ENCODE data around the gene TSR2. TPM values are rescaled to one million over a fixed set of nuclear protein-coding genes. Genes with fewer than 3 reads are reported as not detected.

TSR2 gene, protein sequence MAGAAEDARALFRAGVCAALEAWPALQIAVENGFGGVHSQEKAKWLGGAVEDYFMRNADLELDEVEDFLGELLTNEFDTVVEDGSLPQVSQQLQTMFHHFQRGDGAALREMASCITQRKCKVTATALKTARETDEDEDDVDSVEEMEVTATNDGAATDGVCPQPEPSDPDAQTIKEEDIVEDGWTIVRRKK
- polyA plus RNA-seq: 10 to 100 TPM; 20.8 to 62.5 (median 33.0) TPM

DNA sequence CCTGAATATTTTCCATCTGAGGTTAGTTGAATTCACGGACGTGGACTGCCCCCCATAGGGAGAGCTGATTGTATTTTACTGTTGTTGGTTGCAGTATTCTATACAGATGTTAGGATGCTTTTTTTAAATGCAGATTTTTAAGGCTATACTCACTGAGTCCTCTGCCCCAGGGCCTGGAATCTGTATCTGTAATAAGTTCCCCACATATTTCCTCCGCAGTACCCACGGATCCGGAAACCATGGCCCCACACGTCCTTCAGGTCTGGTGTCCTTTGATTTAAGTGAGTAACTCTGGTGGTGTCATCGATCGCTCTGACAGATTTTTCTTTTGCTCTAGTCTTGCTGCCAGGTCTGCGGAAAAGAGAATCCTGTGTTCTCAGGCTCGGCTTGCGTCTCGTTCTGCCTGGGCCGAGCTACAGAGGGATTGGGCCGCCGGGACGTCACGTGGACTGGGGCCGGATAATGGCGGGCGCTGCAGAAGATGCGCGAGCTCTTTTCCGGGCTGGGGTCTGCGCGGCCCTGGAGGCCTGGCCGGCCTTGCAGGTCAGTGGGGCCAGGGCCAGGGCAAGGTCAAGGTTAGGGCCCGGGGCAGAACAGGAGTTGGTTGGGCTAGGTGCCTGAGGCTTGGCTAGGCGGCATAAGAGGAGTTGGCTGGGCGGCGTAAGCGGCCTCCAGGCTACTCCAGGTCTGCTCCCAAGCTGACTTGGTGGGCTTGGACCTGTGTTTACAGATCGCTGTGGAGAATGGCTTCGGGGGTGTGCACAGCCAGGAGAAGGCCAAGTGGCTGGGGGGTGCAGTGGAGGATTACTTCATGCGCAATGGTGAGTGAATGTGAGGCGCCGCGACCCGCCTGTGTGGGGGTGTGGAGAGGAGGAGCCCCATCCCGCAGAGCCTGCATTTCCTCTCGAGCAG lies at the start of gene TSR2:
TSS of gene TSR2 (plus strand) at position 445 of the 912 bp plus-strand sequence. CDS start at position 463, 18 bp downstream.
- WGBS, 3 donors: 0 to 30% (median 1%) methylated on average over 34 to 40 of the region's 40 CpGs
- H3K27ac ChIP-seq (ENCODE audit: low read depth, low read length): no peak within 1 kb of the TSS

DNA sequence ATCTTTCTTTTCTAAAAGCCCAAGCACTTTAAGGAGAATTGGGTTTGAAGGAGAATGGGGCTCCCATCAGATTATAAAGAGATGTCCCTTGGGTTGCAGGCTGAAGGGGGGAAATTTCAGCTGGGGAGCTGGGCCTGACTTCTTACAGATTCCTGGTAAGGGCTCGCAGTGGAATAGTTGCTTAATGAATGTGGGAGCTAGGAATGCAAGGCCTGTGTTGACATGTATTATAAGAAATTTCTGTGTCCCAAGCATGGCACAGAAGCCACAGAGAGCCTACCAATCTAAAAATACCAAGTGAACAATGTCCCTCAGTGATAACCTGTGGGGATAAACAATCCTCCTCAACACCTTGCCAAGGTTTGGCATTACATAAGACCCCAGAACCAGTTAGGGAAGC lies 43.1 kb upstream of the TSR2 start:
- WGBS, 3 donors: 87 to 97% (median 91%) methylated on average over 1 of the region's 1 CpG
- H3K27ac ChIP-seq (ENCODE audit: low read depth, low read length): no peak overlapping the region

DNA sequence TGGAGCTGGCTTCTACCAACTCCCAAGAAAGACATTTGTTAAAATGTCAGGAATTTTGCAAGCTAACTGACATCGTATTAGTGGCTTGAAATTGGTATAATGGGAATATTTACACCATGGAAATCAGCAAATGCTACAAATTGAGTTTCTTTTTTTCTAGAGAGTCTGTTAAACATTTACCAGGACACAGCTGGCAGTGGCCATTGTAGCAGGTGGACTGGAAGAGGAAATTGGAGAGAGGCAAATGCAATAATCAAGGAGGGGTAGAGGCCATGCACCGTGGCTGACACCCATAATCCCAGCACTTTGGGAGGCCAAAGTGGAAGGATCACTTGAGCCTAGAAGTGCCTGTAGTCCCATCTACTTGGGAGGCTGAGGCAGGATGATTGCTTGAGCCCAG lies 32.9 kb upstream of the TSR2 start:
- WGBS, 3 donors: 38 to 45% (median 41%) methylated on average over 2 of the region's 2 CpGs
- no peak overlapping the region for H3K27ac ChIP-seq (ENCODE audit: low read depth, low read length)

DNA sequence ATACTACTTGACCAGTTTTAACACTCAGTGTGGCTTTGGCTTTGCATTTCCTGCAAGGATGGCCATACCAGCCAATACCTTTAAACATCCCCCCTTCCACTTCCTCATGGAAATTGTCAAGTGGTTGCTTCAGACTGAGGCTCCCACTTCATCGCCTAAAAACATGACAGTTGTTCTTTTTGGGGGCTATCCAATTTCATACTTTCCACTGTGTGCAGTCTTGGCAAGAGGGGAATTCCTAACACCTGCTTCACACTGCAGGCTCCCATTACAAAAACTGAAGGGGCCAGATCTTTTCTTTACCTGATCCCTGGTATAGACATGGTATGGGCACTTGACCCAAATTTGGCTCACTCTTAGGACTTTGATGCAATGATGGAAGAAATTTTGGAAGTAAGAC lies 28.5 kb upstream of the TSR2 start:
- H3K27ac ChIP-seq (ENCODE audit: low read depth, low read length): no peak overlapping the region
- 52 to 82% (median 59%) methylated on average over 1 of the region's 1 CpG for WGBS, 3 donors

DNA sequence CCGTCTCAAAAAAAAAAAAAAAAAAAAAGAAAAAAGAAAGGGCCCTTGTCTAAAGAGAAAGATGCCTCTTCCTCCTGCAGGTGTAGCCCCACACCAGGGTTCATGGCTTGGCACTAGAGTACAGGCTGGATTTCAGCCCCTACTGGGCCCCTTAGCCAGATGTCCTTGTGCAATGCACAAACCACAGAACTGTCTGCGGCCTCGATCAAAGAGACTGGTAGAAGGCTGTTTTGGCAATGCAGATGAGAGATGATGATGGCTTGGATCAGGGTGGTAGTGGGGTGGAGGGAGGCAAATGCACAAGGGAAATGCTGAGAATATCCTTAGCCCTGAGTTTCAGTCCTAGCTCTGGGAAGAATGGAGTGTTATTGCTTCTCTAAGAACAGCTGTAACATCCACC lies 26.5 kb upstream of the TSR2 start:
- WGBS, 3 donors: 42 to 54% (median 49%) methylated on average over 2 to 3 of the region's 3 CpGs
- H3K27ac ChIP-seq (ENCODE audit: low read depth, low read length): no peak overlapping the region

DNA sequence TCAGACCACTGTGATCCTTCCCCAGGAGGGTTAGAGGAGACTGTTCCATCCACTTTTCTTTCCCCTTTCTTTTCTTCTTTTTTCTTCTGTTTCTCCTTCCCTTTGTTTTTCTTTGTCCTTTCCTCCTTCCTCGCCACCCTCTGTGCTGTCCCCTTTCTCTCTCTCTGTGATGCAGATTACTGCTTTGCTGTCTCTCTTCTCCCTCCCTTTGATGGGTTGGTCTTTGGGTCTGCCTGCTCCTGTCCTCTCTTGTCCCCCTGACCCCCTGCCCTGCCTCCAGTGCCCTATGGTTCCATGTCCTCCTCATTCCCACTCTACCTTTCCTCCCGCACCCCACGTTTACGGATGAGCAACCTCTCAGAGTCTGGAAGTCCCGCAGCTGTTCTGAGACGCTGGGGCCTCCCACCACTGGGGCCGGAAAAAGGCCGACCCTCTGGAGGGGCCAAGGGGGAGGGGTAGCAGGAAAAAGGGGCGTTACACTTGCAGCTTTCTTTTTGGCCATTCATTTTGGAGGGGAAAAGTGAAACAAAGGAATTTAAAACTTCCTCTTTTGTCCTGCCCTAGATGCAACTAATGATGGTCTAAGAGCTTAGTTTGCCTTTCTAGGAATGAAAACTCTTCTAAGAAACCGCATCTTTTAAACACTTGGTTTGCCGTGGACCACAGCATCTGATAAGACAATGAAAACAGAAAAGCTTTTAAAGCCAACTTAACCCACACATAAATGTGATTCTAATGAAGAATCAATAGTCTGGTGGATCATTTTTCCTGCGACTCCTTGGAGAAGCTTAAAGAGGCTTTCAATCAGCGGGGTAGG lies 24.5 kb upstream of the TSR2 start:
- WGBS, 3 donors: 15 to 49% (median 17%) methylated on average over 12 to 13 of the region's 13 CpGs
- no peak overlapping the region for H3K27ac ChIP-seq (ENCODE audit: low read depth, low read length)

DNA sequence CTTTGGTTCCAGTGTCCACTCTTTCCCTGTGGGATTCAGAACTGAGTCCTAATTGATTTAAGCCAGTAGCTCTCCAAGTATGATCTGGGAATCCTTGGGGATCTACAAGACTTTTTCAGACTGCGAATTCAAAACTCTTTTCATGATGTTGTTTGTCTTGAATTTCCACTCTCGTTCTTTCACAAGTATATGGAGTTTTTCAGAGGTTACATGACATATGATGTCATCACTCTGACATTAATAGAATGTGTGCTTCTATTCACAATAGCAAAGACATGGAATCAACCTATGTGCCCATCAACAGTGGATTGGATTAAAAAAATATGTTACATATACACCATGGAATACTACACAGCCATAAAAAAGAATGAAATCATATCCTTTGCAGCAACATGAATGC lies 23.2 kb upstream of the TSR2 start:
- 74 to 91% (median 83%) methylated on average over 2 of the region's 2 CpGs for WGBS, 3 donors
- H3K27ac ChIP-seq (ENCODE audit: low read depth, low read length): no peak overlapping the region

DNA sequence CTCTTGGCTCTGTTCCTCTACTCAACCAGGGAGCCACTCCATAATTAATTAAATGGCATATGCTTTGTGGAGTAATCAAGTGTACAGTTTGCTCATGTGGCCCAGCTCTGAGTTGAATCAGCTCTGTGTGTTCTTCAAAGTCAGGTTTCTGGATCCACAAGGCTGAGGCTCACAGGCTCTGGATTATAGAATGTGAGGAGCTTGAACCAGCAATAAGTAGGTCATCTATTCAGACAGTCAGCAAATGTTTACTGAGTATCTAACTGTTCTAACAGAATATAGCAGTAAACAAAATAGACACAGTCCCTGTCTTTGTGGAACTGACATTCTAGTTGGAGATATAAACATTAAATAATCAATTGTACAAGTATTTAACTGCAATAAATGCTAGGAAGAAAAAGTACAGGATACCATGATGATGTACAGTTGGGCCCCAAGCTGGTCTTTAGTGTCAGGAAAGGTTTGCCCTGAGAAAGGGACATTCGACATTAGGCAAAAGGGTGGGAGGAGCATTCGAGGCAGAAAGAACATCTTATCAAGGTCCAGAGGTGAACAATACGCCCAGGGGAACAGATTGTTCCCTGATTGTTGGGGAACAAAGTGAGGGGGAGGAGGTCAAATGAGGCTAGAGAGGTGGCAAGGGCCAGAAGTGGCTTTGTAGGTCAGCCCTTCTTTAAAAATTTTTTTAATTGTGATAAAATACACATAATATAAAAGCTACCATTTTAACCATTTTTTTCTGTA lies 20.5 kb upstream of the TSR2 start:
- WGBS, 3 donors: 17 to 46% (median 41%) methylated on average over 3 of the region's 3 CpGs
- no peak overlapping the region for H3K27ac ChIP-seq (ENCODE audit: low read depth, low read length)

DNA sequence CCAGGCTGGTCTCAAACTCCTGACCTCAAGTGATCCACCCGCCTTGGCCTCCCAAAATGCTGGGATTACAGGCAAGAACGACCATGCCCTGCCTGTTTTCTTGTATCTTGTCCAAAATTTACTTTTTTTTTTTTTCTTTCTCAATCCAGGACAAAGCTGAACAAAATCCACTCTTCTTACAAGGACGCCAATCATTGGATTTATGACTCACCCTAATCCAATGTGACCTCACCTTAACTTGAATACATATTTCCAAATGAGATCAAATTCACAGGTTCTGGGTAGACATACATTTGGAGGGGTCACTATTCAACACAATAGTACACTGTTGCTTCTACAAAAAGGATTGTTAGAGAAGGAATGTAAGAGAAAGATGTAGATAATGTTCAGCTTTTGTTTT lies 18.0 kb upstream of the TSR2 start:
- WGBS, 3 donors: 79 to 94% (median 87%) methylated on average over 3 of the region's 3 CpGs
- no peak overlapping the region for H3K27ac ChIP-seq (ENCODE audit: low read depth, low read length)

DNA sequence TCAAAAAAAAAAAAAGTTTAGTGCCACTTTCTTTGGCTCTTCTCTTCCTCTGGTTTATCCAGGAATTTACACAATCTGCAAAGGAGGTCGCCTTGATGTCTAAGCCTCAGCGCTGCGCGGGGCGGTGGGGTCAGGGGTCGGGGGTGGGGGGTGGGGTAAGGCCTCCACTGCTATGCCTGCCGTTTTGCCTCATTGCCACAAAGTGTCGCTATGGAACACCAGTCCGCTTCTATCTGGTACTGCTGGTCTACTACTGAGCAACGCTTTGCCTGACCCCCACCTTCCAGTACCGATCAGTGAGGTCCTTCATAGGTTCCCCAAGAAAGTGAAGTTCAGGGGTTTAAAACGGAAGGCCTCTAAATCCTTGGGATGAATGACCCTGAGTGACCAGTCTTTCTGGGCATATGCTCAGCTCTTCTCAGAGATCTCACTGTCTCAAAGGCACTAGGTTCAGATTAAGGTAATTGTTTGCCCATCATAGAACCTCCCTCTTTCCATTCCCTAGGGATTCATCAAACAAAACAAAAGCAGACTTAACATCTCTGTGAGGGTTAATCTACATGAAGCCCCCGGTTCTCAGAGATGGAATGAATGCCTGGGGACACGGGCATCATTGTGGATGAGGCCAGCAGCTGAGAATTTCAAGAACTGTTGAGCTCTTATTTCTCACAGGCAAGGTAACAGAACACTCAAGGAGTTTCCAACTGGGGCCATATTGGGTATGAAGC lies 16.9 kb upstream of the TSR2 start:
- WGBS, 3 donors: 35 to 44% (median 42%) methylated on average over 14 of the region's 14 CpGs

DNA sequence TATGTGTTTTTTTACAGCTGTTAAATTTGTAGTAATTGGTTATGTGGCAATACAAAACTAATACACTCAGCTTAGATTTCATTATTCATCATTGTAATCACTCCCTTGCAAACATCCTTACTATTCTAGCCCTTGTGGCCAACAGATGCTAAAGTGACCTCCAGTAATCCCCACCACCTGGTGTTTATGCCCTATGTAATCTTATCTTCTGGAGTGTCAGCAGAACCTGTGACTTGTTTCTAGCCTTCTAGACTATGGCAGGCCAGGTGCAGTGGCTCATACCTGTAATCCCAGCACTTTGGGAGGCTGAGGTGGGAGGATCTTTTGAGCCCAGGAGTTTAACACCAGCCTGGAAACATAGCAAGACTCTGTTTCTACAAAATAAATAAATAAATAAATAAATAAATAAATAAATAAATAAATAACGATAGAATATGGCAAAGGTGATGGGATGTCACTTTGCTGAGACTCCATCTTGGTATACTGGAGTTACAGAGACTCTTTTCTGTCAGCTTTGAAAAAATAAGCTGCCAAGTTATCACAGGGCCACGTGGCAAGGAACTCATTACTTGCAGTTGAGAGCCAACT lies 12.3 kb upstream of the TSR2 start:
- WGBS, 3 donors: 49 to 76% (median 73%) methylated on average over 2 of the region's 2 CpGs
- no peak overlapping the region for H3K27ac ChIP-seq (ENCODE audit: low read depth, low read length)

More for the DNA sequence above, 16.9 kb upstream of the TSR2 start:
- H3K27ac ChIP-seq (ENCODE audit: low read depth, low read length): no peak overlapping the region

DNA sequence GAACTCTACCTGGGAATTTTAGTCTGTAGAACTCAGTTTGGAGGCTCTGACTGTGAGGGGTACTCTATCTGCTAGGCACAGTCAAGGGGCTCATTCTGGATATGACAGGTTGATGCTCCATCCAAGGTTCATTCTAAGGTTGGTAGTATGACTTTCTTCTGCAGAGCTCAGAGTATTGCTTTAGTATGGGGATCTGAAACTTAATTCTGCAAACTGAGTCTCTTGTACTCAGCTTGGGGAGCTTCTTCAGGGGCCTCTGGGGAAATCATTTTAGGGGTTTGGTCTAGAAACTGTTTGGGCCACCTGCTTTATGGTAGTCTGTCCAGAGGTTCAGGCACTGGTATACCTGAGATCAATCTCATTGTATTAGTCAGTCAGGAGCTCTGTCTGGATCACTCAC lies 9.7 kb upstream of the TSR2 start:
- no peak overlapping the region for H3K27ac ChIP-seq (ENCODE audit: low read depth, low read length)

DNA sequence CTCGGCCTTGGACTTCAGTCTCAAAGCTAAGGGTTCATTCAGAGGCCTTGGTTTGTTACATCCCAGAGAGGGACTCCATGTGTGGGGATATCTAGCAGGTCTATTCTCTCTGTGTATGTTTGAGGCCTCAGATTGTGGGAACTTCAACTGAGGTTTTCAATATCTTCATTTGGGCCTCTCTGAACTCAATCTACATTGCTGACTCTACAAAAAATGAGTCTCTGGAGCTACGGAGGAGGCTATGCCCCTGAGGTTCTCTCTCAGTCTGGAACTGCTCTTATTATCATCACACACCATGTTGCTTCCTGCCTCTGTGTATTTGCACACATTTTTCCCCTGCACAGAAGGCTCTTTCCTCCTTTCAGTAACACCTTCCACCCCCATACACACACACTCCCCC lies 5.1 kb upstream of the TSR2 start:
- H3K27ac ChIP-seq (ENCODE audit: low read depth, low read length): no peak overlapping the region
- 61 to 72% (median 70%) methylated on average over 2 of the region's 2 CpGs for WGBS, 3 donors

DNA sequence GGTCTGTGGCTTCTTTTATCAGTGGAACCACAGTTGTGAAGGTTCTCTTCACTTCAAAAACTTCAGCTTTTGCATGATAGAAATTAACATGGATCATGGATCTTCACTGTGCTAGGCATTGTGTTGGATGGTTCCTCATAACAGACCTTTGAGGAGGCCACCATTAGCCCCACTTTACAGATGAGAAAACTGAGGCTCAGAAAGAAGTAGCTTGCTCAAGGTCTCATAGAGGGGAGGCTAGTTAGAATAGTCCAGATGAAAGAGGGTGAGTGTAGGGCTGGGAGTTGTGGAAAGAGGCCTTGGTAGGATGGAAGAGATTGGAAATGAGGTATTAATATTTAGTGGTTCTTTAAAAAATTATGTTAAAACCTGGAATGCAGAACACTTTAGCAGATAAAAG lies 2.6 kb downstream of the TSR2 start:
- no peak overlapping the region for H3K27ac ChIP-seq (ENCODE audit: low read depth, low read length)

DNA sequence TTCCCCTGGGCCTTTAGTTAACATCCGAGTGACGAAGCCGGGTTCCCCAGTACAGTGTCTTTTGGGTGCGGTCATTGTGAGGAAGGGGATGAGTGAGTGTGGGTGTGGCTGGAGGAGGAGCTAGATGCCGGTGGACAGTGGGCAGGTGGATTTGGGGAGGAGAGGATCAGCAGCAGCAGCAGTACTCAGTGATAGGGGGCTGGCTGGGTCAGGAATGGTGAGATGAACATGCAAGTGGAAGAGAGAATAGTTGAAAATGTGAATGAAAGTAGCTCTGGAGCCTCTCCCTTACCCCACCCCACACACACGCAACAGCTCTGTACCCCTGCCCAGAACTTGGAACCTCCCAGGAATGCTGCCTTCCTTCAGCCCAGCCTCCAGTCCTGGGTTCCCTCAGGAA lies 4.5 kb downstream of the TSR2 start:
- H3K27ac ChIP-seq (ENCODE audit: low read depth, low read length): no peak overlapping the region
- 71 to 84% (median 83%) methylated on average over 4 to 6 of the region's 6 CpGs for WGBS, 3 donors

DNA sequence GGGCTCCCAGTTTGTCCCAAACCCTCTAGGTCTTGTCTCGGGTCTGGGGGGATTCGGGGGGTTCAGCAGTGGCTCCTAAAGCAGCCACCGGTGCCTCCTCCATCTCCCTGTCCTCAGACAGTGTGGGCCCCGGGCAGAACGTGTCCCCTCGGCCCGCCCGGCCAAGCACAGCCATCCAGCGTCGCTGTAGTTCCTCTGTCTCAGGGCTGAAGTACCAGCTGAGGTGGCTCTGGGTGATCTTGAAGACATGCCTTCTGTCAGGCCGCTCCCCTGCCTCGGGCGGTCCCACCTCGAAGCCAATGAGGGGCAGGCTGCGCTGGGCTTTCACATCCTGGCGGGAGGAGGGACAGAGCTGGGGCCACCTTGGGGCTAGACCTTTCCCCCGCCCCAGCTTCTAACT lies 5.9 kb downstream of the TSR2 start:
- 71 to 86% (median 81%) methylated on average over 5 to 17 of the region's 17 CpGs for WGBS, 3 donors
- no peak overlapping the region for H3K27ac ChIP-seq (ENCODE audit: low read depth, low read length)

DNA sequence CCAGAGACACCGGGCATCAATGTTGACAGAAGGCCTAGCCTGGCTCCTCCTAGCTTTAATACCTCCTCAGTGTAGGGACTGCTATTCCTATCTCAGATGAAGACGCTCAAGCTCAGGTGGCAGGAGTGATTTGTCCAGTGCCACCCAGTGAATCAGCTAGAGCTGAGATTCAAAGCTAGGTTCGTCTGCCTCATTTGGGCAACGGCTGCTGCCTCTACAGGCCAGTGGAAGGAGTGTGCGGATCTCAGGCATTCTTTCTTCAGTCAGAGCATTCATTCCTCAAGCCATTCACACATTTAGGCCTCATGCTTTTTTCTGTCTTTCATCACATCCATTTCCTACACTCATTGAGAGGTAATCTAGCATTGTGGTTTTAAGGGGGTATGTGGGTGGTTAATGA lies 7.3 kb downstream of the TSR2 start:
- no peak overlapping the region for H3K27ac ChIP-seq (ENCODE audit: low read depth, low read length)
- 76 to 81% (median 77%) methylated on average over 5 of the region's 5 CpGs for WGBS, 3 donors

DNA sequence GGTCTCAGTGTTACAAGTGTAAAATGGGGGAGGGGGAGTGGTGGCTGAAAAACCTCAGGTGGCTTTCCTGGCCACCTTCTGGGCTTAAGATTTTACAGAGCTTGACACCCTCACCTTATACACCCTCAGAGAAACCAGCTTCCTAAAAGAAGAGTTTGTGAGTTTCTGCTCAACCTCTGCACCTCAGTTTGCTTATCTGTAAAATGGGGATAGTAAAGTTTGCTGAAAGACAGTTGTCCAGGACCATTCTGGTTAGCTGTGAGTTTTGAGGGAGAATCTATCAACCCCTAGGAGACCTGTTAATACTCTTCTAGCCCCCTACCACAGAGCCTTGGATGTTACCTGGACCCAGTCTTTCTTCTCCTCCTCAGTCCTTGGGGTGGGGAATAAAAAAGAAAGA lies 9.7 kb downstream of the TSR2 start:
- H3K27ac ChIP-seq (ENCODE audit: low read depth, low read length): no peak overlapping the region

Data from adipose tissue (tissue), 3 donors.